ENCODE data around the gene SHISA2. TPM values are rescaled to one million over a fixed set of nuclear protein-coding genes. Genes with fewer than 3 reads are reported as not detected.
A peak's percentile ranks its signal among the peaks of the same experiment; 100 is the strongest.
"Not testable (repeated sequence)": the region's sequence is repeated elsewhere in the genome, so short reads cannot be mapped to it uniquely, and the experiment has no call there.

Gene SHISA2
- total and polyA plus RNA-seq, 2 of the 8 experiments (the other 6 are each of a cell fraction or from before 2014, with no cell fraction given), result 10.2 to 23.8 TPM

DNA sequence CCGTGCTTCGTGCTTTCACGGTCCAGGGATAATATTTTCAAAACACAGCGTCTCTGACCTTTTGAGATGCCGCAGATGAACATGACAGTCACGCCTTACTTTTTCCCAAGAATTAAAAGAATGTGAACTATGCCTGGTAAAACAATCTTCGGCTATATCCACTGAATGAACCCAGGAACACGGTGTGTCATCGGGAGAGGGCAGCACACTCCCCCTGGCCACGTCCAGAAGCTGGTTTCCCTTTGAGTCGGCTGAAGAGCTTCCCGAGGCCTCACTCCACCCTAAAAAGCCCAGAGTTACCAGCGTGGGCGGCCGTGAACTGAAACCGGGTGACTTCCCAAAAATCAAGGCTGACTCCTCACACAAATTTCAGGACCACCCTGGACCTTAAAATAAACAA, 22.9 kb upstream of the SHISA2 start:
- Histone ChIP-seq H3K4me3 (ENCODE audit: extremely low read depth in 1 of 4, insufficient read depth in 2 of 4, low read depth in 3 of 4, low read length in 4 of 4) (no peak overlapping the region), H3K9ac (replicated peaks in 1 of 4; ENCODE audit: extremely low read depth in 1 of 4, low read depth in 3 of 4, low read length in 3 of 4) (no peak overlapping the region)
- CTCF ChIA-PET (ENCODE audit: partially characterized antibody), result interaction anchor here (0.6 to 2.9 kb wide), 10 partner anchors 10 to 505 kb away, joined by 3 to 15 read pairs (median 4); no protein-coding TSS in a partner anchor

DNA sequence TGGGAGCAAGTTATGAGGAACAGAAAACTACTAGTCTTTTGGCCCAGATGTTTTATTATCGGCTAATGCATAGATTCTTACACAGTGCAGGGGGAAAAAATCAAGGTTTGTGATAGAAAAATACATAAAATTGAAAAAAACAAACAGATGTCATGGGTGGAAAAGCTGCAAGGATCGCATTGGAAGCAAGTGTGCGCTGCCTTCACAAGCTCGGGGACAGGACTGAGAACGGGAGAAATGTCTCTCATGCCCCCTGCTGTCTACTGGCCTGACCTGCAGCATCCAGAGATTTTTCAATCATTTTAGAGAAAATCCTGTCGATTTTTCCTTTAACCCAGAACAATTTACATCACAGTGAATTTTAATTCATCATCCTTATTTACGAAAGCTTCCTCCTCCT, 20.5 kb upstream of the SHISA2 start:
- CTCF ChIA-PET (ENCODE audit: partially characterized antibody), result interaction anchor here (1.3 to 11.4 kb wide), 3 partner anchors 236 to 498 kb away, joined by 7 to 76 read pairs (median 29); no protein-coding TSS in a partner anchor

More for the DNA sequence above, 22.9 kb upstream of the SHISA2 start:
- H3K79me1 ChIP-seq (ENCODE audit: low read depth, low read length), result no peaks in the 10 kb centered on the region
- H3K4me1 ChIP-seq (replicated peaks in 1 of 4; ENCODE audit: control insufficient read depth in 3 of 4, insufficient read depth in 4 of 4, low read length in 3 of 4), result peaks cover 0 to 7% (median 1%) of the 10 kb centered on the region in 4 experiments; a peak in 2 of 7 replicates
- no peaks in the 10 kb centered on the region for H3K27me3 ChIP-seq (replicated peaks in 1 of 4; ENCODE audit: control insufficient read depth in 3 of 4, extremely low read depth in 1 of 4, insufficient read depth in 3 of 4, low read length in 3 of 4)
- H3K23ac ChIP-seq (ENCODE audit: insufficient read length), result no peak overlapping the region
- no peak overlapping the region for H2AFZ ChIP-seq (ENCODE audit: low read length)
- H3K23me2 ChIP-seq (ENCODE audit: low read depth, low read length), result no peaks in the 10 kb centered on the region
- POLR2A ChIA-PET (ENCODE audit: partially characterized antibody), result no interaction called here
- no peak overlapping the region for H2AK5ac ChIP-seq (ENCODE audit: low read depth, low read length)
- no peaks in the 10 kb centered on the region for H4K20me1 ChIP-seq (replicated peaks in 1 of 2; ENCODE audit: control insufficient read depth in 1 of 2, insufficient read depth in 2 of 2, low read length in 2 of 2)
- no peak overlapping the region for H3K27ac ChIP-seq (ENCODE audit: low read depth, low read length)
- no peak for TF ChIP-seq CREB1 (IDR thresholded peaks at IDR 0.05)
- no peak overlapping the region for H4K8ac ChIP-seq (ENCODE audit: extremely low read depth, insufficient read depth, low read length)
- H3K4me2 ChIP-seq (ENCODE audit: insufficient read depth in 1 of 2, low read depth in 2 of 2, low read length in 2 of 2), result no peak overlapping the region
- H3K36me3 ChIP-seq (ENCODE audit: control insufficient read depth in 2 of 4, insufficient read depth in 4 of 4, low read length in 3 of 4), result no peaks in the 10 kb centered on the region
- no peaks in the 10 kb centered on the region for H3K9me3 ChIP-seq (ENCODE audit: insufficient read depth in 2 of 2, low read depth in 1 of 2, low read length in 1 of 2)
- no peak overlapping the region for H2BK5ac ChIP-seq (ENCODE audit: low read depth, low read length)
- no peaks in the 10 kb centered on the region for H3K79me2 ChIP-seq (ENCODE audit: control insufficient read depth in 1 of 2, insufficient read depth in 2 of 2, low read length in 2 of 2)
- H2BK120ac ChIP-seq (replicated peaks; ENCODE audit: low read depth, low read length), result no peak overlapping the region
- H2BK20ac ChIP-seq (ENCODE audit: low read length), result no peak overlapping the region
- WGBS, 2 experiments (ENCODE audit: extremely low coverage in 1 of 2, insufficient coverage in 1 of 2, insufficient read length in 1 of 2, insufficient replicate concordance in 2 of 2, low coverage in 1 of 2, low lambda C conversion rate in 2 of 2, missing lambda C conversion rate in 1 of 2), result 80% methylated on average over 12 of the region's 16 CpGs; no CpG with 5 or more reads in 1 of the 2 experiments
- no peak overlapping the region for H3K14ac ChIP-seq (ENCODE audit: insufficient read length)
- no peak overlapping the region for H3K4ac ChIP-seq (replicated peaks; ENCODE audit: insufficient read length, low read depth, low read length)
- no peak overlapping the region for H4K91ac ChIP-seq (replicated peaks; ENCODE audit: insufficient read length, low read length)
- FAIRE-seq (no peak), DNase-seq (ENCODE audit: low read depth in 1 of 2, low spot score in 2 of 2) (no peak)
- no peak overlapping the region for H2BK15ac ChIP-seq (ENCODE audit: low read length)
- no peak overlapping the region for H4K5ac ChIP-seq (ENCODE audit: insufficient read length, low read depth, low read length)
- H3K56ac ChIP-seq (replicated peaks; ENCODE audit: insufficient read length, low read depth, low read length), result no peak overlapping the region
- H3K18ac ChIP-seq (ENCODE audit: extremely low read depth, low read length), result no peak overlapping the region
- no peak overlapping the region for H2BK12ac ChIP-seq (ENCODE audit: low read depth, low read length)

More for the DNA sequence above, 20.5 kb upstream of the SHISA2 start:
- H3K4me3 ChIP-seq (ENCODE audit: extremely low read depth in 1 of 4, insufficient read depth in 2 of 4, low read depth in 3 of 4, low read length in 4 of 4); H2AK5ac ChIP-seq (ENCODE audit: low read depth, low read length); H2BK120ac ChIP-seq (replicated peaks; ENCODE audit: low read depth, low read length); H3K79me2 ChIP-seq (ENCODE audit: control insufficient read depth in 1 of 2, insufficient read depth in 2 of 2, low read length in 2 of 2); H3K9me3 ChIP-seq (ENCODE audit: insufficient read depth in 2 of 2, low read depth in 1 of 2, low read length in 1 of 2); H3K23me2 ChIP-seq (ENCODE audit: low read depth, low read length); DNase-seq (ENCODE audit: low read depth in 1 of 2, low spot score in 2 of 2); H3K27ac ChIP-seq (ENCODE audit: low read depth, low read length); H3K79me1 ChIP-seq (ENCODE audit: low read depth, low read length); H2BK20ac ChIP-seq (ENCODE audit: low read length); H2BK5ac ChIP-seq (ENCODE audit: low read depth, low read length); H3K23ac ChIP-seq (ENCODE audit: insufficient read length); POLR2A ChIA-PET (ENCODE audit: partially characterized antibody); H4K5ac ChIP-seq (ENCODE audit: insufficient read length, low read depth, low read length); H3K18ac ChIP-seq (ENCODE audit: extremely low read depth, low read length); H4K20me1 ChIP-seq (replicated peaks in 1 of 2; ENCODE audit: control insufficient read depth in 1 of 2, insufficient read depth in 2 of 2, low read length in 2 of 2); H3K4me2 ChIP-seq (ENCODE audit: insufficient read depth in 1 of 2, low read depth in 2 of 2, low read length in 2 of 2); H3K27me3 ChIP-seq (replicated peaks in 1 of 4; ENCODE audit: control insufficient read depth in 3 of 4, extremely low read depth in 1 of 4, insufficient read depth in 3 of 4, low read length in 3 of 4); H2BK15ac ChIP-seq (ENCODE audit: low read length); H3K4me1 ChIP-seq (replicated peaks in 1 of 4; ENCODE audit: control insufficient read depth in 3 of 4, insufficient read depth in 4 of 4, low read length in 3 of 4); H2BK12ac ChIP-seq (ENCODE audit: low read depth, low read length); H3K56ac ChIP-seq (replicated peaks; ENCODE audit: insufficient read length, low read depth, low read length); H2AFZ ChIP-seq (ENCODE audit: low read length); H4K91ac ChIP-seq (replicated peaks; ENCODE audit: insufficient read length, low read length); H3K4ac ChIP-seq (replicated peaks; ENCODE audit: insufficient read length, low read depth, low read length); H3K36me3 ChIP-seq (ENCODE audit: control insufficient read depth in 2 of 4, insufficient read depth in 4 of 4, low read length in 3 of 4); H4K8ac ChIP-seq (ENCODE audit: extremely low read depth, insufficient read depth, low read length); H3K14ac ChIP-seq (ENCODE audit: insufficient read length); H3K9ac ChIP-seq (replicated peaks in 1 of 4; ENCODE audit: extremely low read depth in 1 of 4, low read depth in 3 of 4, low read length in 3 of 4): not testable (repeated sequence)
- WGBS, 2 experiments (ENCODE audit: extremely low coverage in 1 of 2, insufficient coverage in 1 of 2, insufficient read length in 1 of 2, insufficient replicate concordance in 2 of 2, low coverage in 1 of 2, low lambda C conversion rate in 2 of 2, missing lambda C conversion rate in 1 of 2), result 32% methylated on average over 5 of the region's 7 CpGs; no CpG with 5 or more reads in 1 of the 2 experiments
- FAIRE-seq, result peak; percentile 100
